ENCODE results near the gene KIF6. TPM values are rescaled to one million over a fixed set of nuclear protein-coding genes. Genes with fewer than 3 reads are reported as not detected.

Gene KIF6
- total and polyA plus RNA-seq, 2 of the 8 experiments (the other 6 are each of a cell fraction or from before 2014, with no cell fraction given), result 0.53 to 0.65 TPM

- Histone ChIP-seq H3K27me3 (replicated peaks in 1 of 4; ENCODE audit: control insufficient read depth in 3 of 4, extremely low read depth in 1 of 4, insufficient read depth in 3 of 4, low read length in 3 of 4) (no peaks in the 10 kb centered on the region), H4K91ac (replicated peaks; ENCODE audit: insufficient read length, low read length) (no peak overlapping the region), H4K8ac (ENCODE audit: extremely low read depth, insufficient read depth, low read length) (no peak overlapping the region), H3K14ac (ENCODE audit: insufficient read length) (no peak overlapping the region), H3K79me1 (ENCODE audit: low read depth, low read length) (no peaks in the 10 kb centered on the region), H2BK5ac (ENCODE audit: low read depth, low read length) (no peak overlapping the region), H3K9me3 (ENCODE audit: insufficient read depth in 2 of 2, low read depth in 1 of 2, low read length in 1 of 2) (no peaks in the 10 kb centered on the region), H3K4me3 (ENCODE audit: extremely low read depth in 1 of 4, insufficient read depth in 2 of 4, low read depth in 3 of 4, low read length in 4 of 4) (no peak overlapping the region), H2BK20ac (ENCODE audit: low read length) (no peak overlapping the region), H3K4ac (replicated peaks; ENCODE audit: insufficient read length, low read depth, low read length) (no peak overlapping the region), H2AK5ac (ENCODE audit: low read depth, low read length) (no peak overlapping the region), H3K4me1 (replicated peaks in 1 of 4; ENCODE audit: control insufficient read depth in 3 of 4, insufficient read depth in 4 of 4, low read length in 3 of 4) (peaks cover 0 to 4% (median 0%) of the 10 kb centered on the region in 4 experiments; a peak in 1 of 7 replicates), H3K18ac (ENCODE audit: extremely low read depth, low read length) (no peak overlapping the region), H2BK120ac (replicated peaks; ENCODE audit: low read depth, low read length) (no peak overlapping the region), H4K5ac (ENCODE audit: insufficient read length, low read depth, low read length) (no peak overlapping the region), H3K9ac (replicated peaks in 1 of 4; ENCODE audit: extremely low read depth in 1 of 4, low read depth in 3 of 4, low read length in 3 of 4) (no peak overlapping the region), H3K56ac (replicated peaks; ENCODE audit: insufficient read length, low read depth, low read length) (no peak overlapping the region), H2BK12ac (ENCODE audit: low read depth, low read length) (no peak overlapping the region), H3K36me3 (ENCODE audit: control insufficient read depth in 2 of 4, insufficient read depth in 4 of 4, low read length in 3 of 4) (no peaks in the 10 kb centered on the region), H4K20me1 (replicated peaks in 1 of 2; ENCODE audit: control insufficient read depth in 1 of 2, insufficient read depth in 2 of 2, low read length in 2 of 2) (no peaks in the 10 kb centered on the region), H3K23me2 (ENCODE audit: low read depth, low read length) (no peaks in the 10 kb centered on the region), H3K79me2 (ENCODE audit: control insufficient read depth in 1 of 2, insufficient read depth in 2 of 2, low read length in 2 of 2) (no peaks in the 10 kb centered on the region), H2AFZ (ENCODE audit: low read length) (no peak overlapping the region), H3K27ac (ENCODE audit: low read depth, low read length) (no peak overlapping the region), H3K4me2 (ENCODE audit: insufficient read depth in 1 of 2, low read depth in 2 of 2, low read length in 2 of 2) (no peak overlapping the region), H3K23ac (ENCODE audit: insufficient read length) (no peak overlapping the region), H2BK15ac (ENCODE audit: low read length) (no peak overlapping the region)
- no peak for DNase-seq (ENCODE audit: low read depth in 1 of 2, low spot score in 2 of 2)
- ChIA-PET CTCF (ENCODE audit: partially characterized antibody) (no interaction called here), POLR2A (ENCODE audit: partially characterized antibody) (no interaction called here)
- FAIRE-seq, result no peak
- no peak for TF ChIP-seq MAFK (IDR thresholded peaks at IDR 0.05; ENCODE audit: low read depth, low read length)
These were observed 29.8 kb downstream of the KIF6 start for GRCh38 chr6:39695447-39695846.

All from H1 (cell line).